Common myeloid progenitor, CD34-positive (primary cell): ENCODE results near the gene KCNMB4.

Experiments
- CTCF ChIA-PET: fragments of 350-600 bp; sonication (Branson Sonifier 250); formaldehyde crosslinking; loops from one replicate; lab custom pipeline; 2021; ENCODE audit warnings: antibody characterized with exemption; lab: Charles Lee
- POLR2A ChIA-PET: fragments of 350-600 bp; sonication (Branson Sonifier 250); formaldehyde crosslinking; loops from one replicate; lab custom pipeline; 2021; ENCODE audit warnings: antibody characterized with exemption; lab: Charles Lee
- DNase-seq, 3 donors: peaks; one replicate each; pipeline versions ENCODE4 v3.0.0 to v3.0.0-alpha.2; 2013
- H3K27ac ChIP-seq, 2 experiments: 1 replicate in 1 of 2; 2 replicates in 1 of 2; pipeline ENCODE4 v1.7.0; 2013; ENCODE audit warnings: inconsistent platforms in 2 of 2, low read length in 2 of 2, mild to moderate bottlenecking in 2 of 2, low read depth in 1 of 2, moderate library complexity in 1 of 2; ENCODE audit not compliant: severe bottlenecking in 2 of 2, insufficient read depth in 1 of 2, poor library complexity in 1 of 2
- H3K27me3 ChIP-seq, 5 experiments: replicated peaks in 2 of 5; 1 replicate in 3 of 5; 2 replicates in 2 of 5; pipeline versions ENCODE4 v1.6.1 to v1.7.0; 2013; ENCODE audit warnings: low read length in 4 of 5, mild to moderate bottlenecking in 2 of 5, moderate library complexity in 2 of 5, inconsistent platforms in 1 of 5; ENCODE audit not compliant: insufficient read depth in 5 of 5, control insufficient read depth in 4 of 5
- H3K36me3 ChIP-seq, 4 experiments: 1 replicate in 2 of 4; 2 replicates in 2 of 4; pipeline versions ENCODE4 v1.6.1 to v1.7.0; 2013; ENCODE audit warnings: low read length in 3 of 4, control low read depth in 1 of 4, mild to moderate bottlenecking in 1 of 4; ENCODE audit not compliant: control insufficient read depth in 4 of 4, insufficient read depth in 4 of 4
- H3K4me1 ChIP-seq, 4 experiments: 1 replicate in 3 of 4; 2 replicates in 1 of 4; pipeline versions ENCODE4 v1.6.1 to v1.7.1; 2013; ENCODE audit warnings: low read length in 3 of 4, mild to moderate bottlenecking in 3 of 4, control low read depth in 1 of 4, inconsistent platforms in 1 of 4, moderate library complexity in 1 of 4; ENCODE audit not compliant: control insufficient read depth in 4 of 4, insufficient read depth in 4 of 4; ENCODE audit errors: control extremely low read depth in 1 of 4
- H3K4me3 ChIP-seq, 7 experiments: 1 replicate in 4 of 7; 2 replicates in 3 of 7; pipeline versions ENCODE4 v1.5.1 to v1.7.0; 2013; ENCODE audit warnings: mild to moderate bottlenecking in 7 of 7, low read length in 6 of 7, moderate library complexity in 6 of 7, inconsistent platforms in 2 of 7, low read depth in 2 of 7, control low read depth in 1 of 7; ENCODE audit not compliant: insufficient read depth in 4 of 7, control insufficient read depth in 1 of 7; ENCODE audit errors: extremely low read depth in 1 of 7
- H3K9me3 ChIP-seq, 5 experiments: 1 replicate in 4 of 5; 2 replicates in 1 of 5; pipeline versions ENCODE4 v1.6.1 to v1.7.1; 2013; ENCODE audit warnings: low read length in 4 of 5, mild to moderate bottlenecking in 2 of 5, inconsistent platforms in 1 of 5, low read depth in 1 of 5, moderate library complexity in 1 of 5; ENCODE audit not compliant: control insufficient read depth in 4 of 5, insufficient read depth in 2 of 5; ENCODE audit errors: control extremely low read depth in 1 of 5
- WGBS: methylation state at CpG from one replicate; pipeline ENCODE4 v1.1.5; 2013; ENCODE audit not compliant: insufficient coverage; 5-methylcytosine and 5-hydroxymethylcytosine counted together

The KCNMB4 gene

DNA sequence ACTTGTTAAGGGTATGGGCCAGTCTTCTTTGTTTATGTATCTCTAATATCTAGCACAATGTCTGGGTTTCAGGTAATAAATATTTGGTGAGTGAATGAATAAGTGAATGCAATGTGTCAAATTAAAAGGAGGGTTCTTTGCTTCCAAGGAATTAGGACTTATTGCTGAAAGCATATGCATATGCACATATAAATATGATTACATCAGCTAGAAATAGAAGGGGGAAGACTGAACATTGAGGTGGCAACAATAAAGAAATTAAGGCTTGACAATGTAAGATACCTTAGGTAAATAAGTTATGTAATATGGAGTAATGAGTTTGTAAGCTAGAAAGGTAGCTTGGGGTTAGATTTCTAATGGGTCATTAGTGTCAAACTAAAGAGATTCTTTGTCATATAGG is 37.7 kb downstream of the KCNMB4 start:
- Histone ChIP-seq H3K27me3 (no peaks in the 10 kb centered on the region), H3K27ac (no peak overlapping the region), H3K36me3 (peaks cover 0 to 10% (median 5%) of the 10 kb centered on the region in 4 experiments), H3K4me1 (no peaks in the 10 kb centered on the region), H3K9me3 (no peaks in the 10 kb centered on the region), H3K4me3 (no peak overlapping the region)
- CTCF ChIA-PET: no interaction called here
- DNase-seq: no peak
- POLR2A ChIA-PET: interaction anchor here (0.7 kb wide), 1 partner anchor 160 kb away, joined by 8 read pairs; no protein-coding TSS in a partner anchor

DNA sequence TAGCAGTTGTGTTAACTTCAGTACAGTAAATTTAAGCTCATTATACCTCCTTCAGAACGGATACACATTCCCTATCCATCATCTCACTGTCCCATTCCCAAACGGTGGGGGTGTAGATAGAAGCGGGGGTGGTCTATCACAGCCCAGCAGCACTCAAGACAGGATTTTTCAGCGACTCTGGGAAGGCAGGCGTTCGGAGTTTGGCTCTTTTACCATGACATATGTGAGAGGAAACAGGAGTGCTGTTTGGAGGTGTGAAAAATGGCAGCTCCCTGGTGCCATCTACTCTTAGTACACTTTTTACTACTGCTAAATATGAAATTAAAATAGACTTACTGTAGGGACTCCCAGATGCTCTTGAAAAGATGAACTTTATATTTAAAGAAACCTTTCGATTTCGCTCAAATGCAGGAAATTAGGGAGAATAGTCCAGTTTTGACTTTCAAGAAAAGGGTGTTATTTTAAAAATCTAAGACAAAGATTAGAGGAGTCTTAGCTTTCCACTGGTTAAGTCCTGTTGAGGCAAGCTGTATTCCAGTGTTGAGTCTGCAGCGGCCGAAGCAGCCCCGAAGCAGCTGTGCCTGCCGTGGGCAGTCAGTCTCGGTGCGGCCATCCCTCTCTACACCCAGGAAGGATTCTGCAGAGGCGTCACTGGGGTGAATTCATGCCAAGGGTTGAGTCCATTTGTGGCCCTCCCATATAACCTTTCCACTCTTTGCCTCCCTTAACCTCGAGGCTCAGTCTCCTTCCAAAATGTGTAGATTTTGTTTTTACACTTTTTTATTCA is 42.1 kb downstream of the KCNMB4 start:
- POLR2A ChIA-PET: no interaction called here
- 95% methylated on average over 9 of the region's 16 CpGs for WGBS

GRCh38 chr12:70415987-70416386 is 49.9 kb downstream of the KCNMB4 start:
- Histone ChIP-seq H3K9me3 (peaks cover 0 to 3% (median 0%) of the 10 kb centered on the region in 5 experiments), H3K27ac (no peak overlapping the region), H3K4me1 (no peaks in the 10 kb centered on the region), H3K4me3 (no peak overlapping the region), H3K27me3 (no peaks in the 10 kb centered on the region), H3K36me3 (no peaks in the 10 kb centered on the region)
- no peak for DNase-seq
- CTCF ChIA-PET: no interaction called here
- 38% methylated on average over 1 of the region's 1 CpG for WGBS
- POLR2A ChIA-PET: no interaction called here

More for the DNA sequence above, 42.1 kb downstream of the KCNMB4 start:
- no peak for DNase-seq
- Histone ChIP-seq H3K27ac (no peak overlapping the region), H3K36me3 (no peaks in the 10 kb centered on the region), H3K4me3 (no peak overlapping the region), H3K4me1 (no peaks in the 10 kb centered on the region), H3K27me3 (no peaks in the 10 kb centered on the region), H3K9me3 (no peaks in the 10 kb centered on the region)
- CTCF ChIA-PET: no interaction called here

DNA sequence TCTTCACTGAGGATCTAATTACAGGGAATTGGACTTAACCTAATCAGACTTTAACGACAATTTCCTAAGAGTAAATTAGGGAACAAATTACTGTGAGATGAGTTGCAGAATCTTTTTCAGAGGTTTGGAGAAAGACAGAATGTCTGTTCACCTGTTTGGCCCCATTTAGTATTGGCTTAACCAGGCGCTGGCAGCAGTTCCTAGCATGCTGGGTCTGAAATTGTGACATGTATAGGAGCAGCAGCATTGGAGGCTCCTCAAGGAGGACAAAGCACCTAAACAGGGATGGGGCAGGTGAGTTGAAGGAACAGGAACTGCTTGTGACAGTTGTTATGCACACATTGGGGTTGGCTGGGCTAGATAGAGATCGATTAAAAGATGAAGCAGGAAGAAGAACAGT is 51.0 kb downstream of the KCNMB4 start:
- Histone ChIP-seq H3K27me3 (no peaks in the 10 kb centered on the region), H3K36me3 (no peaks in the 10 kb centered on the region), H3K4me3 (no peak overlapping the region), H3K27ac (no peak overlapping the region), H3K9me3 (peaks cover 0 to 3% (median 0%) of the 10 kb centered on the region in 5 experiments), H3K4me1 (no peaks in the 10 kb centered on the region)
- POLR2A ChIA-PET: interaction anchor here (0.5 kb wide), 1 partner anchor 453 kb away, joined by 3 read pairs; no protein-coding TSS in a partner anchor
- no peak for DNase-seq
- WGBS: 100% methylated on average over 3 of the region's 3 CpGs
- CTCF ChIA-PET: no interaction called here

- POLR2A ChIA-PET: no interaction called here
- DNase-seq: no peak
Observed at GRCh38 chr12:70418101-70418500, 52.0 kb downstream of the KCNMB4 start.

GRCh38 chr12:70422631-70423030 is 56.5 kb downstream of the KCNMB4 start:
- CTCF ChIA-PET: no interaction called here
- no peak for DNase-seq
- Histone ChIP-seq H3K27ac (no peak overlapping the region), H3K36me3 (no peaks in the 10 kb centered on the region), H3K27me3 (no peaks in the 10 kb centered on the region), H3K4me1 (no peaks in the 10 kb centered on the region), H3K4me3 (no peak overlapping the region), H3K9me3 (peaks cover 0 to 3% (median 0%) of the 10 kb centered on the region in 5 experiments)
- WGBS: 100% methylated on average over 4 of the region's 8 CpGs
- POLR2A ChIA-PET: no interaction called here

More at GRCh38 chr12:70418101-70418500, 52.0 kb downstream of the KCNMB4 start:
- H3K4me1 ChIP-seq: no peaks in the 10 kb centered on the region
- H3K27ac ChIP-seq: no peak overlapping the region
- no peaks in the 10 kb centered on the region for H3K27me3 ChIP-seq
- CTCF ChIA-PET: no interaction called here
- H3K9me3 ChIP-seq: peaks cover 0 to 3% (median 0%) of the 10 kb centered on the region in 5 experiments
- H3K4me3 ChIP-seq: no peak overlapping the region
- WGBS: 100% methylated on average over 3 of the region's 3 CpGs
- no peaks in the 10 kb centered on the region for H3K36me3 ChIP-seq

- CTCF ChIA-PET: no interaction called here
- WGBS: 86% methylated on average over 1 of the region's 1 CpG
Observed at GRCh38 chr12:70426620-70427019, 60.5 kb downstream of the KCNMB4 start.

More at GRCh38 chr12:70426620-70427019, 60.5 kb downstream of the KCNMB4 start:
- POLR2A ChIA-PET: no interaction called here
- Histone ChIP-seq H3K4me3 (no peak overlapping the region), H3K4me1 (no peaks in the 10 kb centered on the region), H3K27me3 (no peaks in the 10 kb centered on the region), H3K36me3 (no peaks in the 10 kb centered on the region), H3K27ac (no peak overlapping the region), H3K9me3 (no peaks in the 10 kb centered on the region)
- no peak for DNase-seq
